Measurements from ENCODE around the gene FLNA. TPM values are rescaled to one million over a fixed set of nuclear protein-coding genes. Genes with fewer than 3 reads are reported as not detected.
A peak's percentile ranks its signal among the peaks of the same experiment; 100 is the strongest.

FLNA gene
- polyA plus RNA-seq, 2 of the 4 experiments (the other 2 are of a cell fraction), result 303 to 1,116 TPM

DNA sequence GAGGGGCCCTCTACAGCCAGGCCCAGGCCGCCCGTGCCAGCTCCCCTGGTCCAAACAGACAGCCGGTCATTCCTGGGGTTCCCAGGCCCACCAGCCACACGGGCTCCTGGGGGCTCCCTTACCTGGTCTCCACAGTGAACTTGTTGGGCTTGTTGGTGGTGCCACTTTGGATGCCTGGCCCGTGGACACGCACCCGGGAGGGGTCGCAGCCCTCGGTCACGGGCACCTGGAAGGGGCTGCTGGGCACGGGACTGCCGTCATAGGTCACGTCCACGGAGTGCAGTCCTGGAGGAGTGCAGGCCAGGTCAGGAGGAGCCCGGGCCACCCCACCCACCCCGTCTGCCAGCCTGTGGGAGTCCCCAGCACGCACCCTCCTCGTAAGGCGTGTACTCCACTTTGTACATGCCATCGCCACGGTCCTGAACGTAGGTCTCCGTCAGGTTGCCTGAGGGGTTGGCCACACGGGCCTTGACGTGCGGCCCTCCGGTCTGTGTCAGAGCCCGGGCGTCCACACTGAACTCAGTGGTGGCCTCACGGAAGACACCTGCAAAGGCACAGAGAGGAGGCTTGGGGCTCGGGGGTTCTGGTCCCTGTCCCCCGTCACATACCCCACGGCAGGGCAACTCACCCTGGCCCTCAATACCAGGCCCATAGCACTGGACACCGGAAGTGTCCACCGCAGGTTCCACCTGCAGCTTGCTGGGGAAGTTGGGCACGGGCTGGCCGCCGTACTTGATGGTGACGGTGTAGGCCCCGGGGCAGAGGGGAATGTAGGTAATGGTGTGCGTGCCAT is 14.9 kb downstream of the FLNA start:
- peaks cover 58% of the 10 kb centered on the region for H3K4me1 ChIP-seq
- ChIA-PET CTCF (interaction anchor here (0.7 kb wide), 1 partner anchor 14 kb away, joined by 3 read pairs; no protein-coding TSS in a partner anchor), POLR2A (no interaction called here)
- peak overlapping the region in 1 of 2 experiments; percentile 37; a peak in 2 of 6 replicates for H3K27ac ChIP-seq
- 95% methylated on average over 20 of the region's 41 CpGs for WGBS (ENCODE audit: missing lambda C conversion rate)
- FAIRE-seq, result no peak
- H3K9me3 ChIP-seq, result no peaks in the 10 kb centered on the region
- TF ChIP-seq ZSCAN20 (CRISPR knock-in tag; IDR thresholded peaks at IDR 0.05), result no peak
- TF ChIP-seq RARB (CRISPR knock-in tag; IDR thresholded peaks at IDR 0.05), result no peak
- no peak for TF ChIP-seq NFE2L2 (conservative IDR thresholded peaks at IDR 0.05; ENCODE audit: low read length)
- TF ChIP-seq POLR2A (IDR thresholded peaks at IDR 0.05; ENCODE audit: low read length), result no peak
- no peak for TF ChIP-seq KDM5A (IDR thresholded peaks at IDR 0.05)
- TF ChIP-seq CBX8 (IDR thresholded peaks at IDR 0.05), result no peak
- no peak for TF ChIP-seq FOXS1 (CRISPR knock-in tag; IDR thresholded peaks at IDR 0.05)
- no peak for TF ChIP-seq PHF8 (IDR thresholded peaks at IDR 0.05; ENCODE audit: borderline replicate concordance, low read depth)
- no peak for ATAC-seq
- DNase-seq (ENCODE audit: low read depth in 1 of 2, low spot score in 1 of 2), result no peak
- no peak overlapping the region for H3K4me3 ChIP-seq
- no peak overlapping the region; the same call in 2 of the 3 replicates for H3K4me2 ChIP-seq

DNA sequence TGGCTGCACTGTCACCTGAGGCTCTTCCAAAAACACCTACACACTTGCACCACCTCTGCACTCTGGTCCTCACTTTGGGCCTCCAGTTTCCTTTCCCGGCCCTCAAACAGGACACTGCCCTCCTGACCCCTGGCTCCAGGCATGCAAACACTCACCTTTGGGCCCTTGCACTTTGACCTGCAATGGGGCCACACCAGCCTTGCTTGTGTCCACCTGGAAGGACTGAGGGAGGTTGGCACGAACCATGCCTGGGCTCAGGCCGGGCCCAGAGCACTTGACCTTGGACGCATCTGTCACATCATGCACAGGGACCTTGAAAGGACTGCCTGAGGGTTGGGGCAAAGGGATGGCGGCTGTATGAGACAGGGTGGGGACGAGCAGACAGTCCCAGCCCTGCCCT is 15.6 kb downstream of the FLNA start:
- WGBS (ENCODE audit: missing lambda C conversion rate), result 90% methylated on average over 1 of the region's 6 CpGs
- no peak for DNase-seq (ENCODE audit: low read depth in 1 of 2, low spot score in 1 of 2)
- no peak for ATAC-seq
- FAIRE-seq, result no peak
- H3K9me3 ChIP-seq, result no peaks in the 10 kb centered on the region
- H3K4me1 ChIP-seq, result peaks cover 57% of the 10 kb centered on the region
- ChIA-PET POLR2A (no interaction called here), CTCF (no interaction called here)
- H3K4me3 ChIP-seq, result no peak overlapping the region
- 0 out of 3 replicates have a peak overlapping the region, but pooled peaks have one; percentile 5 for H3K4me2 ChIP-seq
- TF ChIP-seq SREBF2 (IDR thresholded peaks at IDR 0.05) (no peak), SMC3 (IDR thresholded peaks at IDR 0.05) (no peak), ZFP36 (IDR thresholded peaks at IDR 0.05; ENCODE audit: borderline replicate concordance, partially characterized antibody) (no peak), FOXS1 (CRISPR knock-in tag; IDR thresholded peaks at IDR 0.05) (no peak), CBX8 (IDR thresholded peaks at IDR 0.05) (no peak), ZC3H11A (IDR thresholded peaks at IDR 0.05) (no peak), PBX3 (IDR thresholded peaks at IDR 0.05) (no peak), ELK1 (IDR thresholded peaks at IDR 0.05; ENCODE audit: low read depth, low read length) (no peak), CHD4 (IDR thresholded peaks at IDR 0.05; ENCODE audit: borderline replicate concordance) (no peak), EHMT2 (IDR thresholded peaks at IDR 0.05; ENCODE audit: low read depth) (no peak), MAX (IDR thresholded peaks at IDR 0.05) (no peak), EHF (CRISPR knock-in tag; IDR thresholded peaks at IDR 0.05) (no peak), FOSB (CRISPR knock-in tag; IDR thresholded peaks at IDR 0.05) (no peak), HEYL (CRISPR knock-in tag; IDR thresholded peaks at IDR 0.05) (no peak), POLR2A (IDR thresholded peaks at IDR 0.05; ENCODE audit: low read length) (no peak)
- TF ChIP-seq, protein P1, sequence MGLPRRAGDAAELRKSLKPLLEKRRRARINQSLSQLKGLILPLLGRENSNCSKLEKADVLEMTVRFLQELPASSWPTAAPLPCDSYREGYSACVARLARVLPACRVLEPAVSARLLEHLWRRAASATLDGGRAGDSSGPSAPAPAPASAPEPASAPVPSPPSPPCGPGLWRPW (IDR thresholded peaks at IDR 0.05), result no peak
- H3K27ac ChIP-seq, result 0 out of 6 replicates have a peak overlapping the region, but pooled peaks of 1 of the 2 experiments have one; percentile 37

GRCh38 chrX:154358011-154358410 is 16.4 kb downstream of the FLNA start:
- H3K4me3 ChIP-seq, result no peak overlapping the region
- ATAC-seq (no peak), FAIRE-seq (no peak), DNase-seq (ENCODE audit: low read depth in 1 of 2, low spot score in 1 of 2) (no peak)
- H3K9me3 ChIP-seq, result no peaks in the 10 kb centered on the region
- H3K27ac ChIP-seq, result 0 out of 6 replicates have a peak overlapping the region, but pooled peaks of 1 of the 2 experiments have one; percentile 21
- no peak overlapping the region for H3K4me2 ChIP-seq
- WGBS (ENCODE audit: missing lambda C conversion rate), result 100% methylated on average over 1 of the region's 11 CpGs
- CTCF ChIA-PET, result interaction anchor here (1.8 kb wide), 1 partner anchor 16 kb away, joined by 11 read pairs; the partner anchor contains the start of gene FLNA
- H3K4me1 ChIP-seq, result peaks cover 65% of the 10 kb centered on the region
- no peak for TF ChIP-seq KDM5A (IDR thresholded peaks at IDR 0.05)
- TF ChIP-seq JUNB (IDR thresholded peaks at IDR 0.05), result no peak
- no peak for TF ChIP-seq MAFK (IDR thresholded peaks at IDR 0.05; ENCODE audit: partially characterized antibody)
- TF ChIP-seq MYC (IDR thresholded peaks at IDR 0.05; ENCODE audit: borderline replicate concordance, low read length), result no peak
- TF ChIP-seq POLR2AphosphoS2 (conservative IDR thresholded peaks at IDR 0.05; ENCODE audit: low read length), result no peak
- no peak for TF ChIP-seq CHD2 (IDR thresholded peaks at IDR 0.05; ENCODE audit: low read length, partially characterized antibody)
- TF ChIP-seq ZFP36 (IDR thresholded peaks at IDR 0.05; ENCODE audit: borderline replicate concordance, partially characterized antibody), result no peak
- TF ChIP-seq ELK1 (IDR thresholded peaks at IDR 0.05; ENCODE audit: low read depth, low read length), result no peak
- TF ChIP-seq, protein P2, sequence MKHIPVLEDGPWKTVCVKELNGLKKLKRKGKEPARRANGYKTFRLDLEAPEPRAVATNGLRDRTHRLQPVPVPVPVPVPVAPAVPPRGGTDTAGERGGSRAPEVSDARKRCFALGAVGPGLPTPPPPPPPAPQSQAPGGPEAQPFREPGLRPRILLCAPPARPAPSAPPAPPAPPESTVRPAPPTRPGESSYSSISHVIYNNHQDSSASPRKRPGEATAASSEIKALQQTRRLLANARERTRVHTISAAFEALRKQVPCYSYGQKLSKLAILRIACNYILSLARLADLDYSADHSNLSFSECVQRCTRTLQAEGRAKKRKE (CRISPR knock-in tag; IDR thresholded peaks at IDR 0.05; ENCODE audit: low read depth), result no peak
- TF ChIP-seq ESRRA (IDR thresholded peaks at IDR 0.05; ENCODE audit: borderline replicate concordance, low read length), result no peak
- no peak for TF ChIP-seq EHF (CRISPR knock-in tag; IDR thresholded peaks at IDR 0.05)
- no peak for TF ChIP-seq NFE2L2 (conservative IDR thresholded peaks at IDR 0.05; ENCODE audit: low read length)
- POLR2A ChIA-PET, result no interaction called here

All from A549 (cell line).